ENCODE results near the gene C1QL1. TPM values are rescaled to one million over a fixed set of nuclear protein-coding genes. Genes with fewer than 3 reads are reported as not detected.

The C1QL1 gene
- total and polyA plus RNA-seq, 2 donors (not counting 3 experiments of a cell fraction or from before 2014, with no cell fraction given): 0.35 to 0.72 TPM

DNA sequence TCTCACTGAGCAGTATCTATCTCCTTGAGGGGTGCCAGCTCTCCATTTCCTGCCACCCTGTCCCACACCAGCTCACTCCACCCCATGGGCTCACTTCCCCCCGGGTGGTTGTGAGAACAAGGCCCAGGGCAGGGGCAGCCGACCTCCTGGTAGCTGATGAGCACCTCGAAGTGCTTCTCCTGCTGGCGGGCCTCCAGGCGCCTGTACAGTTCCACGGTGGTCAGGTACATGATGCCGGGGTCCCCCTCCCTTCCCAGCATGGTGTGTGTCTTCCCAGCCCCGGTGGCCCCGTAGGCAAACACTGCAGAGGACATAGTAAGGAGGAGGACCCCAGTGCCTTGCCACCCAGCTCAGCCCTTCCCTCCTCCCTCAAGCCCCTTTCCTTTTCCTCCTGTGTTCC is 33.0 kb downstream of the C1QL1 start:
- Histone ChIP-seq H3K4me3 (replicated peaks in 1 of 3; ENCODE audit: insufficient read depth in 1 of 3, low read depth in 1 of 3, low read length in 3 of 3) (no peak overlapping the region), H3K36me3 (ENCODE audit: control insufficient read depth in 2 of 2, extremely low read depth in 1 of 2, insufficient read depth in 2 of 2, low read length in 2 of 2) (peaks cover 6 to 8% of the 10 kb centered on the region in 2 experiments), H3K27me3 (ENCODE audit: control insufficient read depth in 2 of 2, insufficient read depth in 2 of 2, low read length in 2 of 2) (no peaks in the 10 kb centered on the region), H3K4me1 (ENCODE audit: control insufficient read depth, extremely low read depth, insufficient read depth, low read length) (no peaks in the 10 kb centered on the region), H3K4me2 (ENCODE audit: insufficient read depth, low read length) (no peak overlapping the region), H2AFZ (ENCODE audit: low read depth, low read length) (no peak overlapping the region), H3K27ac (ENCODE audit: insufficient read depth, low read depth, low read length) (no peak overlapping the region), H4K20me1 (replicated peaks; ENCODE audit: control insufficient read depth, extremely low read depth, insufficient read depth, low read length) (no peaks in the 10 kb centered on the region), H3K9ac (replicated peaks; ENCODE audit: extremely low read depth, insufficient read depth, low read length) (no peak overlapping the region), H3K9me3 (replicated peaks; ENCODE audit: control insufficient read depth, insufficient read depth, low read length) (no peaks in the 10 kb centered on the region), H3K79me2 (ENCODE audit: control insufficient read depth, insufficient read depth, low read length) (peaks cover 33% of the 10 kb centered on the region), H3K9me1 (replicated peaks; ENCODE audit: control insufficient read depth, extremely low read depth, insufficient read depth, low read length) (no peaks in the 10 kb centered on the region)
- dilution Hi-C loops (cut with MboI; ENCODE audit: extremely low pct_ligation_motif_present, low sequenced_read_pairs) (no loop called here), intact Hi-C loops (cut with micrococcal nuclease) (no loop called here)
- POLR2A ChIA-PET: no interaction called here
- no peak for TF ChIP-seq JUN (IDR thresholded peaks at IDR 0.05; ENCODE audit: borderline replicate concordance, insufficient read depth, insufficient read length, low read depth)
- TF ChIP-seq POLR2A (IDR thresholded peaks at IDR 0.05; ENCODE audit: low read depth, low read length): no peak
- no peak for TF ChIP-seq EZH2 (IDR thresholded peaks at IDR 0.05; ENCODE audit: borderline replicate concordance, low read depth, low read length, severe bottlenecking)
- no peak for TF ChIP-seq MYC (IDR thresholded peaks at IDR 0.05; ENCODE audit: low read depth, low read length)
- DNase-seq (ENCODE audit: low read depth, low spot score): no peak
- FAIRE-seq: no peak
- CTCF ChIA-PET: interaction anchor here (1.2 kb wide), 1 partner anchor 15 kb away, joined by 6 read pairs; no protein-coding TSS in a partner anchor
- BruUV-seq (replicated peaks): no TSS peak

DNA sequence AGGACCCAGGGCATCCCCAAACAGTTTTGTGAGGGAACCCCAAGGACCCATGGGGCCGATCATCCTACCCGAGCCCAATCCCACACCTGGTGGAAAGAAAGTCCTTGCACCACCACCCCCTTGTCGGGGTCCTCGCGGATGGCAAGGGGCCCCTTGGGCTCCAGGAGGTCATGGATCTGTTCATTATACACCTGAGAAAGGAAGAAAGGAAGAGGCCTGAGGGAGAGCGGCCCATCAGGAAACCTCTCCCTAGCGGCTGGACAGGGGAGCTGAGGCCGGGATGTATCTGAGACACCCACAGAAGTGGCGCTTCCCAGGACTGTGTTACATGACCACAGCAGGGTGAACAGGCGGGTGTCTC is 33.4 kb downstream of the C1QL1 start:
- H3K4me1 ChIP-seq (ENCODE audit: control insufficient read depth, extremely low read depth, insufficient read depth, low read length): no peaks in the 10 kb centered on the region

More for the DNA sequence above, 33.4 kb downstream of the C1QL1 start:
- Histone ChIP-seq H3K27ac (ENCODE audit: insufficient read depth, low read depth, low read length) (no peak overlapping the region), H2AFZ (ENCODE audit: low read depth, low read length) (no peak overlapping the region), H4K20me1 (replicated peaks; ENCODE audit: control insufficient read depth, extremely low read depth, insufficient read depth, low read length) (no peaks in the 10 kb centered on the region), H3K9ac (replicated peaks; ENCODE audit: extremely low read depth, insufficient read depth, low read length) (no peak overlapping the region), H3K27me3 (ENCODE audit: control insufficient read depth in 2 of 2, insufficient read depth in 2 of 2, low read length in 2 of 2) (no peaks in the 10 kb centered on the region), H3K9me1 (replicated peaks; ENCODE audit: control insufficient read depth, extremely low read depth, insufficient read depth, low read length) (no peaks in the 10 kb centered on the region), H3K9me3 (replicated peaks; ENCODE audit: control insufficient read depth, insufficient read depth, low read length) (no peaks in the 10 kb centered on the region), H3K4me3 (replicated peaks in 1 of 3; ENCODE audit: insufficient read depth in 1 of 3, low read depth in 1 of 3, low read length in 3 of 3) (no peak overlapping the region), H3K36me3 (ENCODE audit: control insufficient read depth in 2 of 2, extremely low read depth in 1 of 2, insufficient read depth in 2 of 2, low read length in 2 of 2) (peaks cover 6 to 8% of the 10 kb centered on the region in 2 experiments), H3K79me2 (ENCODE audit: control insufficient read depth, insufficient read depth, low read length) (peaks cover 29% of the 10 kb centered on the region), H3K4me2 (ENCODE audit: insufficient read depth, low read length) (no peak overlapping the region)
- no peak for TF ChIP-seq GATA2 (IDR thresholded peaks at IDR 0.05; ENCODE audit: insufficient read depth, insufficient read length, low read depth, low read length)
- TF ChIP-seq POLR2AphosphoS5 (IDR thresholded peaks at IDR 0.05; ENCODE audit: insufficient read depth, low read depth, low read length): no peak
- TF ChIP-seq, protein P1, sequence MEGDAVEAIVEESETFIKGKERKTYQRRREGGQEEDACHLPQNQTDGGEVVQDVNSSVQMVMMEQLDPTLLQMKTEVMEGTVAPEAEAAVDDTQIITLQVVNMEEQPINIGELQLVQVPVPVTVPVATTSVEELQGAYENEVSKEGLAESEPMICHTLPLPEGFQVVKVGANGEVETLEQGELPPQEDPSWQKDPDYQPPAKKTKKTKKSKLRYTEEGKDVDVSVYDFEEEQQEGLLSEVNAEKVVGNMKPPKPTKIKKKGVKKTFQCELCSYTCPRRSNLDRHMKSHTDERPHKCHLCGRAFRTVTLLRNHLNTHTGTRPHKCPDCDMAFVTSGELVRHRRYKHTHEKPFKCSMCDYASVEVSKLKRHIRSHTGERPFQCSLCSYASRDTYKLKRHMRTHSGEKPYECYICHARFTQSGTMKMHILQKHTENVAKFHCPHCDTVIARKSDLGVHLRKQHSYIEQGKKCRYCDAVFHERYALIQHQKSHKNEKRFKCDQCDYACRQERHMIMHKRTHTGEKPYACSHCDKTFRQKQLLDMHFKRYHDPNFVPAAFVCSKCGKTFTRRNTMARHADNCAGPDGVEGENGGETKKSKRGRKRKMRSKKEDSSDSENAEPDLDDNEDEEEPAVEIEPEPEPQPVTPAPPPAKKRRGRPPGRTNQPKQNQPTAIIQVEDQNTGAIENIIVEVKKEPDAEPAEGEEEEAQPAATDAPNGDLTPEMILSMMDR (IDR thresholded peaks at IDR 0.05; ENCODE audit: extremely low read depth in 1 of 2, insufficient read depth in 1 of 2, low read depth in 1 of 2, low read length in 2 of 2): no peak
- TF ChIP-seq, protein P2, sequence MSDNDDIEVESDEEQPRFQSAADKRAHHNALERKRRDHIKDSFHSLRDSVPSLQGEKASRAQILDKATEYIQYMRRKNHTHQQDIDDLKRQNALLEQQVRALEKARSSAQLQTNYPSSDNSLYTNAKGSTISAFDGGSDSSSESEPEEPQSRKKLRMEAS (IDR thresholded peaks at IDR 0.05; ENCODE audit: insufficient read depth, insufficient read length): no peak
- TF ChIP-seq POLR2A (IDR thresholded peaks at IDR 0.05; ENCODE audit: low read depth, low read length): no peak
- no peak for TF ChIP-seq EZH2 (IDR thresholded peaks at IDR 0.05; ENCODE audit: borderline replicate concordance, low read depth, low read length, severe bottlenecking)
- no peak for TF ChIP-seq JUN (IDR thresholded peaks at IDR 0.05; ENCODE audit: borderline replicate concordance, insufficient read depth, insufficient read length, low read depth)
- no peak for TF ChIP-seq MYC (IDR thresholded peaks at IDR 0.05; ENCODE audit: low read depth, low read length)
- TF ChIP-seq FOS (IDR thresholded peaks at IDR 0.05; ENCODE audit: borderline replicate concordance, insufficient read depth, low read length): no peak
- intact Hi-C loops (cut with micrococcal nuclease): no loop called here
- DNase-seq (ENCODE audit: low read depth, low spot score) (no peak), FAIRE-seq (no peak)
- ChIA-PET POLR2A (no interaction called here), CTCF (interaction anchor here (1.2 kb wide), 1 partner anchor 14 kb away, joined by 6 read pairs; no protein-coding TSS in a partner anchor)
- dilution Hi-C loops (cut with MboI; ENCODE audit: extremely low pct_ligation_motif_present, low sequenced_read_pairs): no loop called here
- no TSS peak for BruUV-seq (replicated peaks)
